Activated CD8-positive, alpha-beta memory T cell treated with anti-CD3 and anti-CD28 coated beads for 36 hours (primary cell): Measurements from ENCODE around the gene POFUT1. TPM values are rescaled to one million over a fixed set of nuclear protein-coding genes. Genes with fewer than 3 reads are reported as not detected.

Source experiments
- CTCF ChIA-PET: fragments of 350-600 bp; sonication (Branson Sonifier 250); formaldehyde crosslinking; loops from one replicate; lab custom pipeline; 2021; ENCODE audit warnings: antibody characterized with exemption; lab: Charles Lee
- POLR2A ChIA-PET: fragments of 350-600 bp; sonication (Branson Sonifier 250); formaldehyde crosslinking; loops from one replicate; lab custom pipeline; 2021; ENCODE audit warnings: antibody characterized with exemption; lab: Charles Lee
- total RNA-seq, 2 experiments: library from RNA; stranded (reverse); gene quantifications; one replicate each; pipeline ENCODE4 v1.2.3, GENCODE V29; 2021

Gene POFUT1
- total RNA-seq, 2 experiments from 2014 or later: 78.5 to 82.1 TPM

- CTCF ChIA-PET: no interaction called here
These were observed 18.7 kb downstream of the POFUT1 start for GRCh38 chr20:32226391-32226790.

GRCh38 chr20:32227306-32227705, 19.6 kb downstream of the POFUT1 start:
- CTCF ChIA-PET: no interaction called here
- POLR2A ChIA-PET: no interaction called here

More at GRCh38 chr20:32226391-32226790, 18.7 kb downstream of the POFUT1 start:
- POLR2A ChIA-PET: no interaction called here

- POLR2A ChIA-PET: no interaction called here
- CTCF ChIA-PET: no interaction called here
These were observed 20.3 kb downstream of the POFUT1 start for GRCh38 chr20:32227744-32228688.

- ChIA-PET CTCF (no interaction called here), POLR2A (interaction anchor here (0.7 kb wide), 1 partner anchor 210 kb away, joined by 3 read pairs; no protein-coding TSS in a partner anchor)
These were observed 21.6 kb downstream of the POFUT1 start for GRCh38 chr20:32229251-32229747.

- CTCF ChIA-PET: interaction anchor here (0.7 kb wide), 1 partner anchor 17 kb away, joined by 3 read pairs; no protein-coding TSS in a partner anchor
- POLR2A ChIA-PET: no interaction called here
These were observed 23.0 kb downstream of the POFUT1 start for GRCh38 chr20:32230707-32231106.

GRCh38 chr20:32231245-32231644, 23.6 kb downstream of the POFUT1 start:
- CTCF ChIA-PET: interaction anchor here (1.6 kb wide), 1 partner anchor 273 kb away, joined by 4 read pairs; no protein-coding TSS in a partner anchor
- POLR2A ChIA-PET: interaction anchor here (0.5 to 1.9 kb wide), 4 partner anchors 24 to 180 kb away, joined by 3 to 5 read pairs (median 3); partner anchors contain the start of genes PLAGL2 and POFUT1

GRCh38 chr20:32231847-32232246, 24.2 kb downstream of the POFUT1 start:
- ChIA-PET POLR2A (interaction anchor here (0.5 to 1.9 kb wide), 9 partner anchors 25 to 179 kb away, joined by 3 to 5 read pairs (median 4); partner anchors contain the start of genes ASXL1, PLAGL2 and POFUT1), CTCF (interaction anchor here (1.3 to 1.6 kb wide), 2 partner anchors 9 to 272 kb away, joined by 4 read pairs; no protein-coding TSS in a partner anchor)

- ChIA-PET CTCF (interaction anchor here (0.6 to 1.6 kb wide), 4 partner anchors 9 to 271 kb away, joined by 3 to 4 read pairs (median 4); no protein-coding TSS in a partner anchor), POLR2A (interaction anchor here (0.5 to 1.9 kb wide), 10 partner anchors 25 to 147 kb away, joined by 3 to 5 read pairs (median 4); partner anchors contain the start of genes ASXL1, PLAGL2 and POFUT1)
These were observed 24.7 kb downstream of the POFUT1 start for GRCh38 chr20:32232326-32232886.

- POLR2A ChIA-PET: interaction anchor here (1.0 to 1.4 kb wide), 2 partner anchors 53 to 91 kb away, joined by 3 to 4 read pairs; no protein-coding TSS in a partner anchor
These were observed 25.6 kb downstream of the POFUT1 start for GRCh38 chr20:32233286-32233685.

GRCh38 chr20:32234135-32234808, 26.6 kb downstream of the POFUT1 start:
- CTCF ChIA-PET: interaction anchor here (1.3 kb wide), 1 partner anchor 10 kb away, joined by 3 read pairs; no protein-coding TSS in a partner anchor
- POLR2A ChIA-PET: no interaction called here

More at GRCh38 chr20:32233286-32233685, 25.6 kb downstream of the POFUT1 start:
- CTCF ChIA-PET: interaction anchor here (0.6 to 1.3 kb wide), 4 partner anchors 8 to 52 kb away, joined by 3 to 4 read pairs (median 4); no protein-coding TSS in a partner anchor

GRCh38 chr20:32235331-32236047, 27.8 kb downstream of the POFUT1 start:
- CTCF ChIA-PET: no interaction called here
- POLR2A ChIA-PET: no interaction called here

- CTCF ChIA-PET: no interaction called here
- POLR2A ChIA-PET: interaction anchor here (0.6 kb wide), 1 partner anchor 501 kb away, joined by 3 read pairs; no protein-coding TSS in a partner anchor
These were observed 28.4 kb downstream of the POFUT1 start for GRCh38 chr20:32236048-32236533.

GRCh38 chr20:32236819-32237218, 29.1 kb downstream of the POFUT1 start:
- POLR2A ChIA-PET: no interaction called here
- CTCF ChIA-PET: no interaction called here

GRCh38 chr20:32237419-32237818, 29.7 kb downstream of the POFUT1 start:
- POLR2A ChIA-PET: no interaction called here
- CTCF ChIA-PET: no interaction called here

GRCh38 chr20:32238483-32239425, 31.1 kb downstream of the POFUT1 start:
- ChIA-PET CTCF (no interaction called here), POLR2A (no interaction called here)

GRCh38 chr20:32240205-32240604, 32.5 kb downstream of the POFUT1 start:
- CTCF ChIA-PET: interaction anchor here (1.2 kb wide), 1 partner anchor 8 kb away, joined by 4 read pairs; no protein-coding TSS in a partner anchor
- POLR2A ChIA-PET: no interaction called here

- POLR2A ChIA-PET: no interaction called here
- CTCF ChIA-PET: no interaction called here
These were observed 34.1 kb downstream of the POFUT1 start for GRCh38 chr20:32241807-32242206.
